GM21619 (cell line): ENCODE measurements around the gene REX1BD.
"Not testable (repeated sequence)": the region's sequence is repeated elsewhere in the genome, so short reads cannot be mapped to it uniquely, and the experiment has no call there.

ENCODE experiments used
- ATAC-seq: cut with Tn5 transposase; IDR thresholded peaks from one replicate; pipeline ENCODE4 v1.9.1; 2021; ENCODE audit not compliant: unreplicated experiment

Gene REX1BD

DNA sequence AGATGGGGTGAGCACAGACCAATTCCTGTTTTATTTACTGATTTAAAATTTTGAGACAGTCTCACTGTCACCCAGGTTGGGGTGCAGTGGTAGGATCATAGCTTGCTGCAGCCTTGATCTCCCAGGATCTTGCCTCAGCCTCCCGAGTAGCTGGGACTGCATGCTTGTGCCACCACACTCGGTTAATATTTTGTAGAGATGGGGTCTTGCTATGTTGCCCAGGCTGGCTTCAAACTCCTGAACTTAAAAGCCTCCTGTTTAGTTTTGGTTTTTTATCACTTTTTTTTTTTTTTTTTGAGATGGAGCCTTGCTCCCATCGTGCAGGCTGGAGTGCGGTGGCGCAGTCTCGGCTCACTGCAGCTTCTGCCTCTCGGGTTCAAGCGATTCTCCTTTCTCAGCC lies 12.2 kb upstream of the REX1BD start:
- no peak for ATAC-seq

DNA sequence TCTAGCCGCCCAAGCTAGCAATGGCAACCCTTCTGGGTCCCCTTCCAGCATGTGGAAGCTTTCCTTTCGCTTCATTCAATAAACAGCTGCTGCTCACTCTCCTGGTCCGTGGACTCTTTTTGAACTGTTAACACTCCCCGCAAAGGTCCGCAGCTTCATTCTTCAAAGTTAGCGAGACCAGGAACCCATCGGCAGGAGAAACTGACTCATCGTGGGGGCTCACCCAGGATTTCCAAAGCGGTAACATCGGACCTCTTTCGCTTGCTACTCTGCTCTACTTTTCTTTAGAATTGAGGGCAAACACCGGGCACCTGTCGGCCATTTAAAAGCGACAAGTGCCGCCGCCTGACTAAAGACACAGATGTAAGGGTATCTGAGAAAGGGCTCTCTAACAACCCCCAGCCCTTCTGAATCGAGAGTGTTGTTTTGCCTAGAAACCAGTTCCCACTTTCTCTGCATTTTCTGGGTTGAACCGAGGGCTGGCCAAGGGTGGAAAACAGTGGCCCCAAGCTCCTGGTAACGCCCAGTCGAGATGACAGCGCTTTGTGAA lies 11.2 kb upstream of the REX1BD start:
- ATAC-seq, result no peak

DNA sequence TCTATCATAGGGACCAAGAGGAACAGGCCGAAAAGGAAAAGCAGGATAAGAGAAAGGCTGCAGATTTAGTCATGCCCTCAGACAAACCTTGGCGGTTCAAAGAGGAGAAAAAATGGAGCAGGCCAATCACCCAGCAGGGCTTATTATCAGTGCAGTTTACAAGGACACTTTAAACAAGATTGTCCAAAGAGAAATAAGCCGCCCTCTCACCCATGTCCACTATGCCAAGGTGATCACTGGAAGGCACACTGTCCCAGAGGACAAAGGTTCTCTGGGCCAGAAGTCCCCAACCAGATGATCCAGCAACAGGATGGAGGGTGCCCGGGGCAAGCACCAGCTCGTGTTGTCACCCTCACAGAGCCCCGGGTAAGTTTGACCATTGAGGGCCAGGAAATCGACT lies 8.3 kb upstream of the REX1BD start:
- no peak for ATAC-seq

DNA sequence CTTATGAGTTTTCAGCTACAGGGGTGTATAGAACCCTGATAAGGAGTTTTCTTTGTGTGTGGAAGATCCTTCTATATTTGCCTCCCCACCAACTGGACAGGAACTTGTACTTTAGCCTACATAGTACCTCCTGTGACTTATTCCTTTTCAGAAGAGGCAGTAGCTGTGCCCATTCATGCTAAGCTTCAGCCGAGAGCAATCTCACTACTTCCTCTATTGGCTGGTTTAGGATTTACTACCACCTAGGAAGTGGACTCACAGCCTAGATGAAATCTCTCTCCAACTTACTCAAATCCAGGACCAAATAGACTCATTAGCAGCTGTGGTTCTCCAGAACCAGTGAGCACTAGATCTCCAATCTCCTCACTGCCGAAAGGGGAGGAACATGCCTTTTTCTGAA lies 2.3 kb upstream of the REX1BD start:
- no peak for ATAC-seq

DNA sequence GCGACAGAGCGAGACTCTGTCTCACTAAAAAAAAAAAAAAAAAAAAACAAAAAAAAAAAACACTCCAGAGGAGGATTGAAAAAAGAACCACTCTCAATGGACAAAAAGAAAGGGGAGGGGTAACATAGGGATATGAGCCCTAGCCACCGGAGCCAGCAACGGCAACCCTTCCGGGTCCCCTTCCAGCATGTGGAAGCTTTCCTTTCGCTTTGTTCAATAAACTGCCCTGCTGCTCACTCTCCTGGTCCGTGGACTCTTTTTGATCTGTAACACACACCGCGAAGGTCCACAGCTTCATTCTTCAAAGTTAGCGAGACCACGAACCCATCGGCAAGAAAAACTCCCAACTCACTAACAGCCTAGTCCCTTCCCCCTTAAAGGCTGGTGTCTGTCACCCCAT lies 1.0 kb upstream of the REX1BD start:
- no peak for ATAC-seq

DNA sequence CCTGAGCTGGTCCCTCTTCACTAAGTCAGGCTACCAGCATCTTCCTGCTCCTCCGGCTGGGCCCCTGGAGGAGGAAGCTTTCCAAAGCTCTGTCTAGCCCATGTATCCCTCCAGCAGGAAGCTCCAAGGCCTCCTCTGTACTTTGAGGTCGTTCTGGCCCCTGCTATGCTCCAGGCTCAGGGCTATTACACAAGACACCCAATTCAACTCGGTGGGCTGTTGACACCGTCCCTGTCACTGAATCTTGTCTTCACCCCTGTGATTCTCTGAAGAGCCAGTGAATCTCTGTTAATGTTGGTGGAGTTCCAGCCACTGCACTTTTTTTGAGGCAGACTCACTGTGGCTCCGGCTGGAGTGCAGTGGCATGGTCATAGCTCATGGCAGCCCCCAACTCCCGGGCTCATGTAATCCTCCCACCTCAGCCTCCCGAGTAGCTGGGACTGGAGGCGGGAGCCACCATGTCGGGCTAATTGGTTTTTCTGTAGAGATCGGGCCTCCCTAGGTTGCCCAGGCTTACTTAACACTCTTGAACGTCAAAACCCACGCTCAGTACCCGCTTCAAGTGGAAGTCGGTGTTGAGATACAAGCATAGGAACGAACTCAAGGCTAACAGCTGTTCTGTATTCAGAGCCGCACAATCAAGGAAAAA lies 512 bp upstream of the REX1BD start:
- no peak for ATAC-seq

DNA sequence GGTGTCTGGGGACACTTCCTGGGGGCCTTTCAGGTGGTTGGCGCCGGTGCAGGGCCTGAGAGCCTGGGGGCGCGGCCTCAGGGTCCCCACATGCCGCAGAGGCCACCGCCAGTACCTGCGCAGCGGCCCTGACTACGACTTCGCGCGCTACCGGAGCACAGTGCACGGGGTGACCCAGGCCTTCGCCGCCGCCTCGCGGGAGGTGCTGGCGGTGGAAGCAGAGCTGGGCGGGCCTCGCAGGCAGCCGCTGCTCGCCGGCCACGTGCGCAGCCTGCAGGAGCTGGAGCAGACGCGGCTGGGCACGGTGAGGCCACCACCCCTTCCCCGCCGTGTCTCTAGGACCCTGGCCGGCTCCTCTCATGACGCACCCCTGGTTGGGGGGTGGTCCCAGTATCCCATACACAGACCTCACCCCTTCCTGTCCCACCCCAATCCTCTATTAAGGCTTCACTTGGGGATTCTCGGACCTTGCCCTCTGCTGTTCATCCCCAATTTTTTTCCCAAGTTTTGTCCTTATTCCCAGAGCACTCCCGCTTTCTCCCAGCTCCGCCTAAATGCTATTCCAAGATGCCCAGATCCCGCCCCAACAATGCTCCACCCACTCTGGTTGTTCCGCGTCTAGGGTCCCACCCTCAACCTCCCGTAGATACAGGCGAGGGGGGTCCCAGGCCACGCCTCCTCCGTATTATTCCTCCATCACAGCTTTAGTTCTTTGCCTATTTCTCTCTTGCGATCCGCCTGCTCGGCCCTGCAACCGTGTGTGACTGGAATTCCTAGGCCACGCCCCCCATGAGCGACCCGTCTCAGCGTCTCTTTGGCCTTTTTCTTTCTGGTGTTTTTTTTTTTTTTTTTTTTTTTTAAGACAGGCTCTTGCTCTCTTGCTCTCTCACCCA lies 1.0 kb downstream of the REX1BD start:
- peak; percentile 20 for ATAC-seq

DNA sequence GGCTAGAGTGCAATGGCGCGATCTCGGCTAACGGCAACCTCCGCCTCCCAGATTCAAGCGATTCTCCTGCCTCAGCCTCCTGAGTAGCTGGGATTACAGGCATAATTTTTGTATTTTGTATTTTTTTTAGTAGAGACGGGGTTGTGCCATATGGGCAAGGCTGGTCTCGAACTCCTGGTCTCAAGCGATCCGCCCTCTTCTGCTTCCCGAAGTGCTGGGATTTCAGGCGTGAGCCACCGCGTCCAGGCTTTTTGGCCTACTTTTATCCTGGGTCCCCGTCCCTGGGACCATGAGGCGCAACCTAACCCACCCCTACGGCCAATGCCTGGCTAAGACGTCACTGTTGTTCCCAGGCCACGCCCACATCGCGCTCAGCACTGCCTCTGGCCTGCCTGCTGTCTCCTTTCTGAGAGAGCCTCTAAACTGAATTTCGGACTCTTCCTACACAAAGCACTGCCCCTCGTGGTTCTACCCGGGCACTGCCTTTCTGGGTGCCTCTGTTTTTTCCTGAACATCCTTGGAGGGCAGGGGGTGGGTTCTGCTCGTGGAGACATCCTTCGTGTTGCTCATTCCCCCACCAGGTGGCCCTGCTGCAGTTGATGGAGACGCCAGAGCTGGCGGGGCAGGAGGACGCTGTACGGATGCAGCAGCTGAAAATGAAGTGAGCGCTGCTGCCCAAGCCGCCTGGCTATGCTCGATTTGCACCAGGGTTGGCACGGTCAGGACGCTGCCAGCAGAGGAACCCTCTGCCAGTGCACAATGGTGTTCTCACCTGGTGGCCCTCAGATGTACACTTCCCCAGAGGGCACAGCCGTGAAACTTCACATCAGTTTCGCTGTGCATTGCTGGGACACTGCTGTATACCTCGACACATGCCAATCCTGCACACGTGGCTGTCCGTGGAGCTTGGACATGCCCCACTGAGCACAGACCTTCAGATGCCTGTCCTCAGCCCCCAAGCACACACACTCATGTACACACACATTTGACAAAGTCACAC lies 2.0 kb downstream of the REX1BD start:
- no peak for ATAC-seq

DNA sequence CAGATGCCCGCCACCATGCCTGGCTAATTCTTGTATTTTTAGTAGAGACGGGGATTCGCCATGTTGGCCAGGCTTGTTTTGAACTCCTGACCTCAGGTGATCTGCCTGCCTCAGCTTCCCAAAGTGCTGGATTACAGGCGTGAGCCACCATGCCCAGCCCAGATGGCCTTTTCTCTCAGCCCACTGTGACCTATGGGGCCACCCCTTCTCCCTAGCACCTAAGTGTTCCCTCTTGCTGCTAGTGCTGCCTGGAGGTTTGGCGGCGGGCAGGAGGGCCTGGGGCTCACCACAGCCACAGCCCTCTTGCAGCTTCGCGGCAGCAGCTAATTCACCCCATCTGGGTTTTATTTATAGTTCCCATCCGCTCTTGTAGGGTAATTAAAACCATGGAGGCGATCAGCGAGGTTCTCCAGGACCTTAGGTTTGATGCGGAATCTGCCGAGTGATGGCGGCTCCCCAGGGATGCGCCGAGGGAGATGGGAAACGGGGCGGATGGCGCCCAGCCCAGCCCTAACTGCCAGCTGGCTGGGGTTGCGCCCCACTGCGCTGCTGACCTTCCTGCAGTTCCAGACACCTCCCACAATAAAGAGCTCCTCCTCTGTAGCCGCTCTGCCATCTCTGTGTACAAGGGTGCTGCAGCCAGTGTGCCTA lies 3.3 kb downstream of the REX1BD start:
- no peak for ATAC-seq

DNA sequence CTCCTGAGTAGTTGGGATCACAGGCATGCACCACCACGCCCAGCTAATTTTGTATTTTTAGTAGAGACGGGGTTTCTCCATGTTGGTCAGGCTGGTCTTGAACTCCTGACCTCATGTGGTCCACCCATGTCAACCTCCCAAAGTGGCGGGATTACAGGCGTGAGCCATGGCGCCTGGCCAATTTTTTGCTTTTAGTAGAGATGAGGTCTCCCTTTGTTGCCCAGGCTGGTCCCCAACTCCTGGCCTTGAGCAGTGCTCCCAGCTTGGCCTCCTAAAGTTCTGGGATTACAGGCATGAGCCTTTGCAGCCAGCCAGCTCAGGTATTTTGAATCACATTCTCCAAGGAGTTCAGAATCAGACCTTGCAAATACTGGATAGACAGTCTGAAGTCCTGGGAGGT lies 4.1 kb downstream of the REX1BD start:
- not testable (repeated sequence) for ATAC-seq

DNA sequence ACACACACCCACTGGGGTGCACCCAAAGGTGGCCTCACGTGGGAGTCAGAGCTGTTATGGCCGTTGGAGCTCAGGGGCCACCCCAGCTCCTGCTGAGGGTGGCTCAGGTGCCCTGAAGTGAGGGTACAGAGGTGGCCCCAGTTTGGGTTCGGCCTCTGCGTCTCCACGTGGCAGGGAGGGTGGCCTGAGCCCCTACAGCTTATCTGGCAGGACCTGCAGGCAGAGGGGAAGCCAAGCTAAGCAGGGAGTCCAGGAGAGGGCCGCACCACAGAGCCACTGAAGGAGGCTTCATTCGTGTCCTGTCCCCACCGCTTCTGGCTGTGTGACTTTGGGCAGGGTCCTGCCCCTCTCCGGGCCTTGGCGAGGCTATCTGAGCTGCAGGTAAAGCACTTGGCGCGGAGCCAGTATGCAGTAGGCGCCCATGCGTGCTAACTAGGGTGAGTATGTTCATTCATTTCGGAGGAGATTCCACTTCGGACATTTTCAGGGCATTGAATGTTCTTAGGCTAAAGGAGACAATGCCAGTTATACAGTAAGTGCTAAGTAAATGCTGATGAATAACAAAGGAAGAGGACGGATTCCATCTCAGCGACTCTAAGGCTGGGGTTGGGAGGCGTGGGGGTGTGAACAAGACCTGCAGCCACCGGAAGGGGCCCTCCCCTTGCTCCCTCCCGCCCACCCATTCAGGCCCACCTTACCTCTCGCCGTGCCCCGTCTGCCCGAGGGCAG lies 4.9 kb downstream of the REX1BD start:
- no peak for ATAC-seq

DNA sequence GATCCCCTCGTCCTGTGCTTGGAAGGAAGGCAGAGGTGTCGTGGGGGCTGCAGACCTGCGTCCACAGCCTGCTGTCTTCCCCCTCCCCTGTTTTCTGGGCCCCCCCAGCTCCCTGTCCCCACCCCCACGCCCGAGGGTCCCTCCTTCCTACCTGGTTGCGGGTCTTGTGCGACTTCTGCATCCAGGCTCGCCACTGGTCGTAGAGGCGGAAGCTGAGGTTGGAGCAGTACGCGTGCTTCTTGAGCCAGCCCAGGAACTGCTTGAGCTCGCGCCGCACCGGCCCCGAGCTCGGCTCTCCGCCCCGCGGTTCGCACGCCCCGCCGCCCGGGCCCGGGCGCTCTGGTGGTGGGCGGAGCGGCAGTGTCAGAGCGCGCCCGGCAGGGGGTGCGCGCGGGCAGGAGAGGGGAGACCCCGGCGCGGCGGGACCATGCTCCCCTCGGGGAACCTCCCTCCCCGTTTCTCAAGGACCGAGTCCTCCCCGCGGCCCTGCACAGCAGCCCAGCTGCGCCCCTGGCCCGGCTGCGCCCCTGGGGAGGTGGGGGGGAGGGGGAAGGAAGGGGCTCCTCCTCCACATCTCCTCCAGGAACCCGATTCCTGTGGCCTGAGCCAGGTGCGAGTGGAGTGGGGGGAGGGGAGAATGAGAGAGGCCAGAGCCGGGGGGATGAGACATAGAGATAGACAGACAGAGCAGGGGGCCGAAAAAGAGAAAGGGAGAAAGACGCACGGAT lies 5.7 kb downstream of the REX1BD start:
- no peak for ATAC-seq

DNA sequence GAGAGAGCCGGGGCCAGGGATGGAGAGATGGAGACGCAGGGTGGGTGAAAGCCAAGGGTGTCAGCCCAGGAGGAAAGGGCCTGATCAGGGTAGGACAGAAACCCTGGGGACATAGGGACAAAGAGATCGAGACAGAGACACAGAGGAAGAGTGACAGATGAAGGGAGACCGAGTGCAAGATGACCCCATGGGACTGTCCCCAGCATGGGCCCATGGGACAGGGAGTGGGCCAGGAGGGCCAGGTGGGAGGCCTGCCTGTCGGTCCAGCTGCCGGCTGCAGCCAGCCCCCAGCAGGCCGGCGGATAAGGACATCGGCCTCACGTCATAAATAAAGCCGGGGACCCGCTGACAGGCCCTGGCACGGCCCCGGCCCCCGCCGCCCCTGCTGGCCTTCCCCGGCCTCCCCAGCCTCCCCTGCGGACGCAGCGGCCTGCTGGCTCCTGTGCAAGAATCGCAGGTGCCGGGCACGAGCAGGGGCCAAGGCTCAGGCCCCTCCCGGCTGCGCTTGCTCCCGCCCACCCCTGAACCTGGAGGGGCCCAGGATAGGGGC lies 6.3 kb downstream of the REX1BD start:
- no peak for ATAC-seq

DNA sequence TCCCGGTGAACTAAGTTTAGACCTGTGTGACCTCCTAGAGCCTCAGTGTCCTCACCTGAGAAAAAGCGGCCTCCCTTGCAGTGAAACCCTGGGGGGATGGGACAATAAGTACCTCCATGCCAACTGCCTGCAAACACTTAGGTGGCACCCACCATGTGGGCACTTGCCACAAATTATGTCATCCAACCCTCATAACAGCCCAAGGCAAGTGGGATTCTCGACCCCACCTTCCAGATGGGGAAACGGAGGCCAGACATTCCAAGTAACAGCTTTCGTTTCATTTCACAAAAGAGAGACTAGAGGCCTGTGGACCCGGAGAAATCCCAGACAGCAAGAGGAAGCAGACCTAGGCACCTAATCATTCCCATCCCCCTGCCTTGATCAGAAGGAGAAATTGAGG lies 6.9 kb downstream of the REX1BD start:
- ATAC-seq, result no peak

DNA sequence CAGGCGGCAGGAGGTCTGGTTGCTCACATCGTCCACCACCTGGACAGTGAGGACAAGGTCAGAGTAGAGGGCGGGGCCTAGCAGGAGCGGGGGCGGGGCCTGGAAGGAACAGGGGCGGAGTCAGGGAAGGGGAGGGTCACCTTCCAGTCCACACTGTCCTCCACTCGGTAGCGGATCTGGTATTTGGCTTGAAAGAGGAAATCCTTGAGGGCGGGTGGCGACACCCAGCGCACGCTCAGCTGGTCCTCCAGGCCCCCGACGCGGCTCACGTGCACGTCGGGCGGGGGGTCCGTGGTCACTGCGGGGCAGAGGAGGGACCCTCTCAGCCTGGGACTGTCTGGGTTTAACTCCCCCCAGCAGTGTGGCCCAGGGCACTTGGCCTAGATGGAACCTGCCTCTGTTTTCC lies 8.2 kb downstream of the REX1BD start:
- ATAC-seq, result no peak

DNA sequence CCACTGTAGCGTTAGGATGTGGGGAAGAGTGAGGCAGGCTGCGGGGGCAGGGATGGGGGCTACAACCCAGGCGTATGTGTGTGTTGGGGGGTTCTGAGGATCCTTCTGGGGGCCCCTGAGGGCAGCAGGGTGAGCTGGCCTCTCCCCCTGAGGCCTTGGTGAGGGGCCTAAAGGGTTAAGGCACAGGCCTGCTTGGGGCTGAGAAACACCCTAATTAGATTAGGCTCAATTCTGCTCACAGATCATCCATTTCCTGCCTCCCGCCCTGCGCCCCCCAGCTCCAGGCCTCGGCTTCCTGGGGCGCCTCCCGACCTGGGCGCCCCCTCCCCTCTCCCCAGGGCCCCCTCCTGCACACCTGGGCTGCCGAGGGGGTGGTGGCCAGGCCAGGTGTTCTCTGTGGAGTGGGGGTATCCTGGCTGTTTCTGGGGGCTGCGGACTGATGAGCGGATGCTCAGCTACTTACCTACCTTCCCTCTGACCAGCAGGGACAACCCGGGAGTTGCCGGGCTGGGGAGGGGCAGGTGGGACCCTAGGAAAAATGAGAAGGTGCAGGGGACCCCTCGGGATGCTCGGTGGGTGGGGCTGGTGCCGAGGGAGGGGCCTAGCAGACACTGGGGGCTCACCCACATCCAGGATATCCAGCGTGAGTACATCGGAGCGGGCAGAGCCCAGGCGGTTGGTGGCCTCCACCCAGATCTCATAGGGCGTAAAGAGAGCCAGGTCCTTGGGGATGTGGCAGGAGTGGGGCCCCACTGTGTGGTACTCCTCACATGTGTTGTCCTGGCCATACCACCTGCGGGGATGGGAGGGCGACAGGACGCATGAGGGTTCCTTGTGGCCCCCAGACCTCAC lies 9.4 kb downstream of the REX1BD start:
- ATAC-seq, result no peak

DNA sequence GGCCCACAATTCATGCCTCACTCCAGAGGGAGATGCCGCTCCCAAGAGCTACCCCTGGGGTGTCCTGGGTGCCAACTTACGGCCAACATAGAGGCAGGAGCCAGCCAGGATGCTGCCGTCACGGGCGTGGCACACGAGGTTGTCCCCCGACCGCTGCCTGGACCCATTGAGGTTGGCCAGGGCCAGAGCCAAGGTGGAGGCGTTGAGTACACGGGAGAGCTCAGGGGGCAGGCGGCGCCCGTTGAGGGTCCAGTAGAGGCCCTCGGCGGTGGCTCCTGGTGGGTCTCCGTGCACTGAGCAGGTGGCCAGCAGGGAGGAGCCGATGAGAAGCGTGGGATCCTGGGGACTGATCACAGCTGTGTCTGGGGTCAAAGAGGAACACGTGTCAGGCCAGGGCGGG lies 10.9 kb downstream of the REX1BD start:
- ATAC-seq, result no peak
